ENCODE data around the gene FANCE. TPM values are rescaled to one million over a fixed set of nuclear protein-coding genes. Genes with fewer than 3 reads are reported as not detected.
A peak's percentile ranks its signal among the peaks of the same experiment; 100 is the strongest.

Gene FANCE
- total and polyA plus RNA-seq, 9 of the 15 experiments (the other 6 are each of a cell fraction or from before 2014, with no cell fraction given): 5.7 to 30.2 (median 17.0) TPM

GRCh38 chr6:35468181-35468979 lies 16.2 kb downstream of the FANCE start, which contains the start of gene RPL10A (continued):
- TF ChIP-seq E2F8 (IDR thresholded peaks at IDR 0.05; ENCODE audit: low read depth, partially characterized antibody) (no peak), ZNF395 (CRISPR knock-in tag; IDR thresholded peaks at IDR 0.05) (peak; percentile 90), WHSC1 (IDR thresholded peaks at IDR 0.05; ENCODE audit: low read length) (no peak), NELFE (IDR thresholded peaks at IDR 0.05; ENCODE audit: insufficient read depth, insufficient read length) (peak; percentile 76), ZNF584 (CRISPR knock-in tag; IDR thresholded peaks at IDR 0.05; ENCODE audit: low read depth) (no peak), HINFP (tag; conservative IDR thresholded peaks at IDR 0.05; ENCODE audit: low read depth) (no peak), ZNF57 (CRISPR knock-in tag; IDR thresholded peaks at IDR 0.05) (no peak), ZNF431 (CRISPR knock-in tag; IDR thresholded peaks at IDR 0.05) (peak; percentile 79), FOSL1 (tag; conservative IDR thresholded peaks at IDR 0.05) (peak; percentile 29), ARHGAP35 (IDR thresholded peaks at IDR 0.05; ENCODE audit: partially characterized antibody) (peak; percentile 97), XRCC5 (IDR thresholded peaks at IDR 0.05; ENCODE audit: low read depth, low read length) (peak; percentile 99), HCFC1 (IDR thresholded peaks at IDR 0.05; ENCODE audit: low read depth, low read length) (peak; percentile 40; the same call in 1 of the 2 replicates), HDGF (IDR thresholded peaks at IDR 0.05) (no peak), MCM7 (IDR thresholded peaks at IDR 0.05) (no peak), PCBP1 (IDR thresholded peaks at IDR 0.05; ENCODE audit: low read depth, low read length, poor library complexity, severe bottlenecking) (peak; percentile 75), ZC3H8 (IDR thresholded peaks at IDR 0.05) (no peak)
